ENCODE results near the gene ATP5MC3. TPM values are rescaled to one million over a fixed set of nuclear protein-coding genes. Genes with fewer than 3 reads are reported as not detected.

ATP5MC3 gene
- polyA plus RNA-seq, 1 donor from 2014 or later: 303 TPM

GRCh38 chr2:175183674-175184073, 2.2 kb upstream of the ATP5MC3 start:
- Histone ChIP-seq H3K4me2 (ENCODE audit: low read length) (no peak overlapping the region), H3K9me3 (ENCODE audit: low read length) (no peaks in the 10 kb centered on the region), H3K79me2 (replicated peaks; ENCODE audit: insufficient read depth, low read length) (peaks cover 28% of the 10 kb centered on the region), H3K9ac (ENCODE audit: low read length) (no peak overlapping the region), H3K4me3 (ENCODE audit: low read length) (no peak overlapping the region), H3F3A (ENCODE audit: insufficient read depth, low read length, poor library complexity, severe bottlenecking) (no peaks in the 10 kb centered on the region), H2AFZ (ENCODE audit: low read depth, low read length) (no peak overlapping the region), H3K36me3 (ENCODE audit: insufficient read depth, low read length) (peaks cover 5% of the 10 kb centered on the region), H3K9me2 (ENCODE audit: insufficient read depth, low read length) (no peaks in the 10 kb centered on the region), H3K27me3 (ENCODE audit: insufficient read depth, low read depth, low read length) (no peaks in the 10 kb centered on the region), H4K20me1 (ENCODE audit: insufficient read depth) (no peaks in the 10 kb centered on the region), H3K27ac (ENCODE audit: low read length) (no peak overlapping the region)
- TF ChIP-seq EP300 (conservative IDR thresholded peaks at IDR 0.05; ENCODE audit: poor library complexity, severe bottlenecking) (no peak), POLR2AphosphoS5 (IDR thresholded peaks at IDR 0.05) (no peak), EZH2 (IDR thresholded peaks at IDR 0.05; ENCODE audit: borderline replicate concordance, insufficient read depth, low read length, poor library complexity, severe bottlenecking) (no peak), RAD21 (conservative IDR thresholded peaks at IDR 0.05) (no peak), SMC3 (conservative IDR thresholded peaks at IDR 0.05; ENCODE audit: poor library complexity) (no peak), MXI1 (conservative IDR thresholded peaks at IDR 0.05; ENCODE audit: poor library complexity, severe bottlenecking) (no peak), CTCF (IDR thresholded peaks at IDR 0.05; ENCODE audit: poor library complexity, severe bottlenecking) (no peak), TAF1 (IDR thresholded peaks at IDR 0.05; ENCODE audit: low read depth) (no peak)
- TF ChIP-seq, protein P1, sequence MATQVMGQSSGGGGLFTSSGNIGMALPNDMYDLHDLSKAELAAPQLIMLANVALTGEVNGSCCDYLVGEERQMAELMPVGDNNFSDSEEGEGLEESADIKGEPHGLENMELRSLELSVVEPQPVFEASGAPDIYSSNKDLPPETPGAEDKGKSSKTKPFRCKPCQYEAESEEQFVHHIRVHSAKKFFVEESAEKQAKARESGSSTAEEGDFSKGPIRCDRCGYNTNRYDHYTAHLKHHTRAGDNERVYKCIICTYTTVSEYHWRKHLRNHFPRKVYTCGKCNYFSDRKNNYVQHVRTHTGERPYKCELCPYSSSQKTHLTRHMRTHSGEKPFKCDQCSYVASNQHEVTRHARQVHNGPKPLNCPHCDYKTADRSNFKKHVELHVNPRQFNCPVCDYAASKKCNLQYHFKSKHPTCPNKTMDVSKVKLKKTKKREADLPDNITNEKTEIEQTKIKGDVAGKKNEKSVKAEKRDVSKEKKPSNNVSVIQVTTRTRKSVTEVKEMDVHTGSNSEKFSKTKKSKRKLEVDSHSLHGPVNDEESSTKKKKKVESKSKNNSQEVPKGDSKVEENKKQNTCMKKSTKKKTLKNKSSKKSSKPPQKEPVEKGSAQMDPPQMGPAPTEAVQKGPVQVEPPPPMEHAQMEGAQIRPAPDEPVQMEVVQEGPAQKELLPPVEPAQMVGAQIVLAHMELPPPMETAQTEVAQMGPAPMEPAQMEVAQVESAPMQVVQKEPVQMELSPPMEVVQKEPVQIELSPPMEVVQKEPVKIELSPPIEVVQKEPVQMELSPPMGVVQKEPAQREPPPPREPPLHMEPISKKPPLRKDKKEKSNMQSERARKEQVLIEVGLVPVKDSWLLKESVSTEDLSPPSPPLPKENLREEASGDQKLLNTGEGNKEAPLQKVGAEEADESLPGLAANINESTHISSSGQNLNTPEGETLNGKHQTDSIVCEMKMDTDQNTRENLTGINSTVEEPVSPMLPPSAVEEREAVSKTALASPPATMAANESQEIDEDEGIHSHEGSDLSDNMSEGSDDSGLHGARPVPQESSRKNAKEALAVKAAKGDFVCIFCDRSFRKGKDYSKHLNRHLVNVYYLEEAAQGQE (IDR thresholded peaks at IDR 0.05; ENCODE audit: borderline replicate concordance): no peak

GRCh38 chr2:175181877-175182308, 383 bp upstream of the ATP5MC3 start:
- no peak overlapping the region for H3K9ac ChIP-seq (ENCODE audit: low read length)
- H3K9me3 ChIP-seq (ENCODE audit: low read length): no peaks in the 10 kb centered on the region
- no peak overlapping the region for H3K4me2 ChIP-seq (ENCODE audit: low read length)
- H3F3A ChIP-seq (ENCODE audit: insufficient read depth, low read length, poor library complexity, severe bottlenecking): no peaks in the 10 kb centered on the region
- H3K27ac ChIP-seq (ENCODE audit: low read length): peak overlapping the region; percentile 90
- no peaks in the 10 kb centered on the region for H3K9me2 ChIP-seq (ENCODE audit: insufficient read depth, low read length)
- peaks cover 28% of the 10 kb centered on the region for H3K79me2 ChIP-seq (replicated peaks; ENCODE audit: insufficient read depth, low read length)
- peak overlapping the region; percentile 90 for H3K4me3 ChIP-seq (ENCODE audit: low read length)
- no peaks in the 10 kb centered on the region for H3K27me3 ChIP-seq (ENCODE audit: insufficient read depth, low read depth, low read length)
- TF ChIP-seq MXI1 (conservative IDR thresholded peaks at IDR 0.05; ENCODE audit: poor library complexity, severe bottlenecking) (no peak), EP300 (conservative IDR thresholded peaks at IDR 0.05; ENCODE audit: poor library complexity, severe bottlenecking) (no peak), SMC3 (conservative IDR thresholded peaks at IDR 0.05; ENCODE audit: poor library complexity) (no peak), EZH2 (IDR thresholded peaks at IDR 0.05; ENCODE audit: borderline replicate concordance, insufficient read depth, low read length, poor library complexity, severe bottlenecking) (no peak), CTCF (IDR thresholded peaks at IDR 0.05; ENCODE audit: poor library complexity, severe bottlenecking) (no peak), POLR2AphosphoS5 (IDR thresholded peaks at IDR 0.05) (no peak), TAF1 (IDR thresholded peaks at IDR 0.05; ENCODE audit: low read depth) (no peak)
- TF ChIP-seq, protein P1 (IDR thresholded peaks at IDR 0.05; ENCODE audit: borderline replicate concordance): no peak
- H3K36me3 ChIP-seq (ENCODE audit: insufficient read depth, low read length): peaks cover 6% of the 10 kb centered on the region
- H4K20me1 ChIP-seq (ENCODE audit: insufficient read depth): no peaks in the 10 kb centered on the region
- peak overlapping the region; percentile 84 for H2AFZ ChIP-seq (ENCODE audit: low read depth, low read length)
